ENCODE results near the gene ROR2.

- TF ChIP-seq CTCF (IDR thresholded peaks at IDR 0.05) (no peak), POLR2A (IDR thresholded peaks at IDR 0.05) (no peak)
Observed at GRCh38 chr9:91946196-91946595, 3.8 kb downstream of the ROR2 start.

Data from thyroid gland (tissue), 4 donors.